Cerebellar cortex (tissue), 1 donor: ENCODE results near the gene PRDM1.

Experiments used
- DNase-seq: peaks from one replicate; pipeline ENCODE4 v3.0.0-alpha.2; 2015; ENCODE audit warnings: low spot score

Gene PRDM1

DNA sequence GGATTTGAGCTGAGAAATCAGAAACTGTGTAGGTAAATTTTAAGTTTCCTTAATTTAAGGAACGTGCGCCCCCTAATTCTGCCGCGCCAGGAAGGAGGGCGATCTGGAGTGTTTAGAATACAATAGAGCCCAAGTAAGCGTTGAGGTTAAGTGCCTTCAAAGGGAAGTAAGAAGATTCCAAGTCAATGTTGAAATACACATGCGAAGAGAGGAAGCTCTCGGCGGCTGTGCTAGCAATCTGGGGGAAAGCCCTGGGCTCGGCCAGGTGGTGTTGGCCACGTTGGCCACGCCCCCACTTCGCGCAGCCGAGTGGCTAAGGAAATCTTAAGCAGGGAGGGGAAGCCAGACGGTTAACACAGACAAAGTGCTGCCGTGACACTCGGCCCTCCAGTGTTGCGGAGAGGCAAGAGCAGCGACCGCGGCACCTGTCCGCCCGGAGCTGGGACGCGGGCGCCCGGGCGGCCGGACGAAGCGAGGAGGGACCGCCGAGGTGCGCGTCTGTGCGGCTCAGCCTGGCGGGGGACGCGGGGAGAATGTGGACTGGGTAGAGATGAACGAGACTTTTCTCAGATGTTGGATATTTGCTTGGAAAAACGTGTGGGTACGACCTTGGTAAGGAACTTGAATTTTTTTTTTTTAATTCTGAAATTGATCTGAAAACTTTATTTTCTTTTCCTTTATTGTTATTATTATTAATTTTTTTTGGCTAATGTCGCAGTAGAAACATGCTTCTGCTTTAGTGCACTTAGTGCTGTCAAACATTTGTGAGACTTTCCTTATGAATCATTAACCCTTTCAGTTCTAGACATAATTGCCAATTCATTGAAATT is at the start of gene PRDM1:
Gene PRDM1 (plus strand): TSS at position 353 of the 830 bp plus-strand sequence. CDS start 218 bp downstream, at position 571.
- DNase-seq: peak; percentile 89

DNA sequence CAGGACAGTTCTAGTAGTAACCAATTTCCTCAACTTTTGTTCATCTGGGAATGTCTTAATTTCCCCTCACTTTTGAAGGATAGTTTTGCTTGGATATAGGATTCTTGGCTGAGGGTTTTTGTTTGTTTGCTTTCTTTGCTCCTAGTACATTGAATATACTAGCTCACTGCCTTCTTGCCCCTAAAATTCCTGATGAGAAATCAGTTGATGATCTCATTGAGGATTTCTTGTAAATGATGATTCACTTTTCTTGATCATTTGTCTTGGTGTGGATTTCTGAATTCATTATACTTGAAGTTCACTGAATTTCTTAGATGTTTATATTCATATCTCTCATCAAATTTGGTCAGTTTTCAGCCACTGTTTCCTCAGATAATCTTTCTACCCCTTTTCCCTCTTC is 49.1 kb upstream of the PRDM1 start:
- no peak for DNase-seq

DNA sequence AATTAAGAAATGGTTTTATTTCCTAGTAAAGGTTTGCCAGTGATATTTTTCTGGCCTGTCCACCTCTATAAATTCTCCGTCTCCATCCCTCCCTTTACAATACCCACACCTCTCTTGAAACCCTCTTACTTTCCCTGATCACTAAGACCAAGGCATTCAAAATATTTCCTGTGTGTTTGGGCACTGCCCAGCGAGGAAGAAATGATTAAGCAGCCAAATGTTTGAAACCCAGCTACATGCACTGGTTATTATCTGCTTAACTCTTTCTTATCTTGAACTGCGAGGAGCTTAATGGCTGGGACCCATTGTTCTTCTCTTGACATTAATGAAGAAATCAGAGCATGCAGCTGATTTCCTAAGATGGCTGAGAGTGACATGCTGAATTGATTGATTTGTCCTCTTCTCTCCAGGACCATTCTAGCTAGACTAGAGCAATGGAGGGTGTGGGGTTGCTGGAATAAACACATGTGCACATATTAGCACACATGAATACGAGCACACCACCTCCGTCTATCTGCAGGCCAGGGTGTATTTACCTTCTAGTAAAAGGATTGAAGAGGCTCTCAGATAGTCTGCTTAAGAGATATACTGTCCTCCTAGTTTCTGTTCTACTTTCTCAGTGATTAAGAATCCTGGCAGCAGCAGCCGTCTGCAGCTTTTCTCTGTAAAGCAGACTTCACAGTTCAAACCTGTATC is 46.1 kb upstream of the PRDM1 start:
- peak; percentile 24 for DNase-seq

DNA sequence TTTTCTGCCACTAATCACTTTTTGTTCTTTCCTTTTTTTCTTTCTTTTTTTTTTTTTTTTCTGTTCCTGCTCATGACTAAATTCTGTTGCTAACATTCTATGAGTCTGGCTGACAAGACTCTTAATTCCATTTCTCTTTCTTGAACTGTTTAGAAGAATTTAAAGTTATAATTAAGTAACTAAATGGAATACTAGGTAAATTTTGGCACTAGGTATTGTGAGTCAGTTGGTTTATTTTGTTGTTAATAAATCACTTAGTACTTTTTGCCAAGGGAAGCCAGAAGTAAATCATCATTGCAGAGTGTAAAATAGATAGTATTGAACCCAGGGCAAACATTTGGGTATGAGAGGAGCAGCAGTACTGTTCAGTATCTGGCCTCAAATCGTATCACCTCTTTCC is 42.0 kb upstream of the PRDM1 start:
- DNase-seq: no peak

DNA sequence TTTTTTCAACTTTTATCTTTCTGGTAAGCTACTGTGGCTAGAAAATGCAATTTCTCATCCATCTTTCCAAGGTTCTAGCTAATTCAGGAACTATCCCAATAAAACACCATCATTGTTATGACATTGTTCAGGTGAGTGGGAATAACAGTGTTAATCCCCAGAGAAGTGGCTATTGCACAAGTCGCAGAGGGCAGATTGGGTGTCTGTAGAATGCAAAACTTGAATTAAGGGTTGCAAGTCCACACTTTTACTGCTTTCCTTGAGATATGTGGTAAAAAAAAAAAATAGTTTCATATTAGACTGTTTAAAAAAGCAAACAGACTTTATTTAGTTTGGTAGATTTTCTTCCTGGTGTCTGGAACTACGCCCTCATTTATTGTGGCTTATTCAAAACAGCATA is 41.1 kb upstream of the PRDM1 start:
- no peak for DNase-seq

DNA sequence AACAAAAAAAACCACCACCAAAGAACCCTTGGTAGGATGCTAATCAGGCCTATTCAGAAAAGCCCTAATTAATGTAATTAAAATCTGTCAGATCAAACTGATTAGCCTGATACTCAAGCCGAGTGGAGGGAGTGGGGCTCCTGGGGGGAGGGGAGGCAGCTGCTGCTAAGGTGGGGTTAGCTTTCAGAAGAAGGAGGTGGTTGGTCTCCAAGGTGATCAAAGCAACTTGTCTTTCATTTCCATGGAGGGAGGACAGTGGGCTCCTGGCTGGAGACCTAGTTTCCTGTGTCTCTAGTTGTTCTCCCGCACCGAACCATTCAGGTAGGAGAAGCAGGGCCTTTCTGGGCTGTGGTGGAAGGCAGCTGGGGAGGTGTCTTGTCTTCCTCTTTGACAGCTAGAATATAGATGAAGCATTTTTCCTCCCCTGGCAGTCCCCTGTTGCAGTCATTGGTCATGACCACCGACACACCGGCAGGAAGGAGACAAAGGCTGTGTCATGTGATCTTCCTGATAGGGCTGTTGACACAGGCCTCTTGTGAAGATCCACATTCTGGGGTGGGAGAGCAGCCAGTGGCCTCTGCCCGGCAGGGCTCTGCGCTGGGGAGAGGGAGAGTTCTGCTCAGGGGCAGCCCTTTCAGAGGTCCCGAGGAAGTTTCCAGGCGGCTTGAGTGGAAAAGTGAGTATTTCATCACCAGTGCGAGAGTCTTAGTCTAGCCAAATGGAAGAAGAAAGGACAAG is 39.9 kb upstream of the PRDM1 start:
- DNase-seq: no peak

DNA sequence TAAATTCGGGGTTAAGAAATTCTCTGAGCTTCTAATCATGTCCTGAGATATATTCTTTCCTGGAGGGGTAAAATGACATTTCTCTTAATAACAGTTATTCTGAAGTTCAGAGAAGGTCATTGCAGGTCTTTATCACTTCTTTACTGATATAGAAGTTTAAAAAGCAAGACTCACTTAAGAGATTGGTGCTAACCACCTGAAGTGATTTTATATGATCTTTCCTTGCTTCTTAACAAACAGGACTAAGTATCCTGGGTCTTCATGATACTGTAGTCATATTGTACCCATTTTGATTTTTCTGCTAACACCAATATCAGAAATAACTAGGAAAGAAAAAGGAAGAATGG is 39.3 kb upstream of the PRDM1 start:
- DNase-seq: no peak

DNA sequence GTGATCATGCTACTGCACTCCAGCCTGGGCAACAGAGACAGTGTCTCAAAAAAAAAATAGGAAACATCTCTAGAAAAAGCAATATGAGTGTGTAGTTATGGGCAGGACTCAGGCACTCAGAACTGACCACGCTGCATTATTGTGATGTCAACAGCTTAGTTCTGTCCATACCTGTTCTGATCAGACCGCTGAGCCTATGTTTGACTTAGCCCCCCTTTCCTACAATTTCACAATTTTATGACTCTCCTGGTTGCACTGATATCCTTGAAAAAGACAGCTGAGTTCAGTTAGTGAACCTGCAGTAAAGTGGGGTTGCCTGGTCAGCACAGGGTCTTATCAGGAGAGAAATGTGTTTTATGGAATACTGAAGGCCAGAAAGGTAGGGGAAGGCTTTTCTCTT is 37.8 kb upstream of the PRDM1 start:
- DNase-seq: no peak

DNA sequence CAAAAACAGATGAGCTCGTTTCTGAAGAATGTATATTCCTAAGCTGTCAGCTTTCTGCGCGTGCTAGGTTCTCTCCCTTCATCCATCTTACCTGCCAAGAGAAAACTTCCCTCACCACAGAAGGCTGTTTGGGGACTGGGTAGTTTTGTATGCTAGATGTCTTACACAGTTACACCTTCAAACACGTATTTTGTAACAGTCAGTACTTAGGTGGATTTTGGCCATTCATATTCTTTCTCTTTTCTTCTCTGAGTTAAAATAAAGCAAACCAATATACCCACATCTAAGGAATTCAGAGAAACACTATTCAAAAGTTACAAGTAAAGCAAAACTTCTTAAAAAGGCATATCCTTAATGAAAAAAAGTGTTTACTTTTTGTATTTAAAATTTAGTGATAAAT is 35.6 kb upstream of the PRDM1 start:
- DNase-seq: no peak

DNA sequence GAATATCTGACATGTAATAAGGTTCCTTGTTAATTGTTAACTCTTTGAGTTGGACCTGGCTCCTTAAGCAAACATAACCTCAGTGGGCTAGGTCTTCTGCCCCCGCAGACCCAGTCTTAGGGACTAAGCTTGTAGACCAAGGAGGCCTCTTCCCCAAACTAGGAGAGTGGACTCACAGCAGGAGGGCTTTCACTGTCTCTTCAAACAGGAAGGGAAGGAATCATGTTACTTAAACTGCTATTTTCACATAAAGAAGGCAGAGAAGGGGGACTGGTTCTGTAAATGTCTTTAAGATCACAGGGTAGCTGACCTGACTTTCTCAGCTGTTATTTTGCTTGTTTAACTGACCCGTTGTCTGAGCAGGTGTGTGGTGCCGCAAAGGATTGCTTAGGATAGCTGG is 34.9 kb upstream of the PRDM1 start:
- DNase-seq: no peak

DNA sequence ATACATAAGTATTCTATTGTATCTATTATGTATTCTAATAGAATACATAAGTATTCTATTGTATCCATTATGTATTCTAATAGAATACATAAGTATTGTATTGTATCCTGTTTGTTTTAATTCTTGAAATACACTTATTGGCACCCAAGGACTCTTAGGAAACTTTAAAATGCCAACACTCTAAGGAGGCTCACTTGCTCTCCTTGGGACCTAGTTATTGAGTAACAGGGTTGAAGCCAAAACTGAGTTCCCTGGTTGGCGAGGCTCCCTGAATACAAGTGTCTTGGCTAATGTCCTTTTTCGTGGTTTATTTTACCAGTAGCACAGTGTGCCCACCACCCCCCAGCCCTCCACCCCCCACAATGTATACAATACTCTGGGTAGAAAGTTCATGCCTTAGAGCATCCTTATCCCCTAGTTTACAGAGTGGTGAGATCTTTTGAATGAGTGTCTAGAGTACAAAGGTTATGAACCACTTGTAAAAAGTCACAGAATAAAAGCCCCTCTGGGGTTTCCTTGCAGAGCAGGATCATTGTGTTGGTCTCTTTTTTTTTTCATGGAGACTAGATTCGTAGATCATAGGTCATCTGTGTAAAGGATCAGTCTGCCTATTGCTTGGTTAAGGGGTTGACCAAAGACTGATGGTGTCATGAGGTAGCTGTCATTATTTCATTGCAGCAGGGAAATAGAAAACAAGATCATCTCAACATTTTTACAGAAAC is 32.5 kb upstream of the PRDM1 start:
- DNase-seq: no peak

DNA sequence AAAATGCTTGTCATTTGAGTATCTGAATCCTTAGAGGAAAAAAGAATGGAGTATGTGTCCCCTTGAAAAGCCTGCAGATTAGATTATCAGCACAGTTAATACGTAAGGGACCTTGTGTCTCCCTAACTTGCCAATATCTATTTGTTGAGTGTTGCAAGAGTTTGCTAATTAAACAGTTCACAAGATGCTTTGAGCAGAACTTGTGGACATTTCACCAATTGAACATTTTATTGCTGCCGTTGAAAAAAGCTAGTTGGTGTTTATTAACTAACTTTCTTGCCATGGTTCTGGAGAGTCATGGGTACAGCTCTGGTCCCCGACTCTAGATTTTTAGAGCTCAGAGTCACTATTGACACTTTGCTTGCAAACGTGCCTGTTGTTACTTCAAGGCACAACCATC is 30.6 kb upstream of the PRDM1 start:
- DNase-seq: no peak

DNA sequence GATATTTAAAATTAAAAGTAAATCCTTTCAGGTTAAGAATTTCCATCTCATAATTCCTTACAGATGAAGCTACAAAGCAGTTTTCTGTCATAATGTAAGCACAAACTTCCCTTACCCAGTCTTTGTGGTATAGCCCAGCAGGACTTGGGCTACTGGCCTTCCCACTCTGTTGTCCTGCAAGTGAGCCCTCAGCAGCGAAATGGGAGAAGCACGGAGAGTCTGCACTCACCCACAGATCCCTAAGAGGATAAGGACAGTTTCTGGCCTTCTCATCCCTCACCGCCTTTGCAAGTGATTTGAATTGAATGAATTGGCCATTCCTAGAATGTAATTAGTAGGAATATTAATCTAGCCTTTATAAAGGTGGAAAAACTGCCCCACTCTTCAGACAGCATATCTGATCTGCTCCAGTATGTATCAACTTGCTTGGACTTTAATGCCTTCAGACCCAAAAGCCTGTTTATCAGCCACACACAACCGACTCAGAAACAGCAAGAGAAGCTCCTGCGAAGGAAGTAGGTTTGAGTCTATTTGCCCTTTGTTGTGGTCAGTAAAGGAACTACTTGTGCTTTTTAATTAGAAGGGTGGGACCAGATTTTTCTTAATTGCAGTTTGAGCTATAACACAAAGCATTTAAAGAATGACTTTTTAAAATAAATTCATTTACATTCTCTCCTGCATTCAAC is 29.9 kb upstream of the PRDM1 start:
- no peak for DNase-seq

DNA sequence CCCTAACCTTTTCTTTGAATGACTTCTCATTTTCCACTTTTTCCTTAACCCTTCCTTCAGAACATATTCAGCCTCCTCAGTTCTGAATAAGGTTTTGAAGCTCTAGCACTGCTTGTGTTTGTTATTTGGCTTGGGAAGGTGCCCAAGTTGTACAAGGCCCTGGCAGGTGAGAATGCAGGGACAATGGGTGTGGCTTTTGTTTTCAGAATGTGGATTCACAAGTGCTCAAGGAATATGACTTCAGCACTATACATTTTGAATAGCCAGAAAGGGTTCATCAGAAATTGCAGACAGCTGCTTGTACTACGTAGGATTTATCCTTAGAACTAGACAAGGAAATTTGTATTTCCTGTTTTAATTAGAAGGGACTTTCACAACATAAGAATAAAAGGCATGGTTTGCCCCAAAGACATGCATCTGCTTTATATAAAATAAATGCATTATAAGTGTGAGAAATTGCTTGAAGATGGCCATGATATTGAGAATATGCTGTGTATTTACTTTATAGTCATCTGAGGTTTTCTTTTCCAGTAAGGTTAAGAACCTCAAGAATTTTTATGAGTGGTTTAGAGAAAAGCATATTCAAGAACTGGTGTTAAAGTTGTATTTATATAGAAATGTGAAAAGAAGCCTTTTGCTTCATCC is 29.3 kb upstream of the PRDM1 start:
- DNase-seq: no peak

DNA sequence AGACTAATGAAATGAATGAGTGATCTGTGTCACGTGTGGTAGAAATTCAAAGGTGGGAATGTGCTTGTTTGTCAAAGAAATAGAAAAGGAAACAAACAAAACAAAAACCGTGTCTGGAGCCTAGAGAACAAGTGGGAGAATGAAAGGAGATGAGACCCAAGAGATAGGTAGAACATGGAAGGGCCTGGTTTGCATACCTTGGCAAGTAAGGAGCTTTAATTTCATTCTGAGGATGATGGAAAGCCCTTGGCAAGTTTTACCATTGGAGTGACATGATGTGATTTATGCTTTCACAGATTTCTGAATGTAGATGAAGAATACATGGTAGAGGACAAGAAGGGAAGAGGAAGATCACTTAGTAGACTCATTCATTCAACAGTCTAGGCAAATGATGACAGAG is 26.8 kb upstream of the PRDM1 start:
- no peak for DNase-seq

DNA sequence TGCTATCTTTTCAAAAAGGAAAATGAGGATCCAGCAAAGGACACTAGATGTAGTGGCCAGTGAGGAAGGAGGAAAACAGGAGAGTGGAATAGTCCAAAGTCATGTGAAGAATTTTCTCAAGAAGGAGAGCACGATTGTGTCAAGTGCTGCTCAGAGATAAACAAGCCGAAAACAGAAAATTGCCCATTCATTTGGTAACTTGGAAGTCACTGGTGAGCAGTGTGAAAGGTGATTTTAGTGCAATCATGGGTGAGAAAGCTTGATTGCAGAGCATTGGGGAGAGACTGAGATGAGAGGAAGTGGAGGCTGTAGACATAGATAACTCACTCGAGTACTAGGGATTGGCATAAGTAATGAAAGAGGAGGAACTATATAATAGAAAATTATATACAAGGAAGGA is 26.0 kb upstream of the PRDM1 start:
- no peak for DNase-seq

DNA sequence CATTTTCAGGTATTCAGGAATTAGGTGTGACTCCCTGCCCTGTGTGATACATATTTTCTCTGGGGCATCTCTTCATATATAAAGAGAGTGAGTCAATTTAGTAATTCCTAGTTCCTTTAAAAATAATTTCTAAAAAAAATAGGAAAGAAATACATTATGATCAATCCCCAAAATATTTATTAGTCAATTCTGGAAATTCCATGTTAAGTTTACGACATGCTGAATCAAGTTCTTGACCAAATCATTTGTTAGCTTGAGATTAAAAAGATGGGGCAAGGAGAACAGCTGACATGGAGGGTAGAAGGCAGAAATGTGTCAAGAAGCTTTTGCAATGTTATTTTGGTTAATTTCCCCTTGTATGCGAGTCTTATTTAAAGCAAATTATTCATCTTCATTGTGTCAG is 22.7 kb upstream of the PRDM1 start:
- DNase-seq: no peak

DNA sequence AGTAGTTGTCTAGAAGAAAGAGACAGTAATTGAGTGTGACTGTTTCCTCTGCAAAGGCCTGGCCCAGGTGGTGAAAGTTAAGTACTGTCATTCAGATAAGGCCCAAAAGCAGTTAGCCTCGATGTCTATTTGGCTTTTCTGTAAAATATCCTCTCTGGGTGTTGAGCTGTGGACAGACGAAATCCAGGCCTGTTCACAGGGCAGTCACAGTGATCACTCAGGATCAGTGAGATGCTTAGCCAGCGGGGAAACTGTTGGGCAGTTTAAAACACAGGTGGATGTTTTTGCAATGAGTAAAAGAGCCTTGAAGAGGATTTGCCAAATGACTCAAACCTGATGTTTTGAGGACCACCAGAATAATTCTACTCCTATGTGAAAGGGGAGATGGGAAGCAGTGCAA is 22.0 kb upstream of the PRDM1 start:
- no peak for DNase-seq

DNA sequence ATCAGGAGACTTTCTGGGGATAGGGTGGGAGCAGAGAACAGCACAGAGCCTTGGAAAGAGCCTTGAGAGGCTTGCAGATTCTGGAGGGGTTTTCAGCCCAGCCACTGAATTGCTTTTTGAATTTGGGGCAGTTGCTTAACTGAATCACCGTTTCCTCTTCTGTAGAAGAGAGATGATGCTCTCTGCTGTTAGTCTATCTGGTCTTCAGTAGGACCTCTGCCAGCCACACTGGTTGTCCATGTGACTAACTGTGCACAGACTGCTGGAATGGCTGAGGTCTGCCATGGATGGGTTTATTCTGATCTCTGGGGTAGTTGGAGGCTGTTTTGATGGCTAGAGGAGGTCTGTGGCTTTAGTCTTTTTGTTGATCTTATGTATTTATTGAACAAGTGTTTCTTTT is 21.4 kb upstream of the PRDM1 start:
- DNase-seq: no peak

DNA sequence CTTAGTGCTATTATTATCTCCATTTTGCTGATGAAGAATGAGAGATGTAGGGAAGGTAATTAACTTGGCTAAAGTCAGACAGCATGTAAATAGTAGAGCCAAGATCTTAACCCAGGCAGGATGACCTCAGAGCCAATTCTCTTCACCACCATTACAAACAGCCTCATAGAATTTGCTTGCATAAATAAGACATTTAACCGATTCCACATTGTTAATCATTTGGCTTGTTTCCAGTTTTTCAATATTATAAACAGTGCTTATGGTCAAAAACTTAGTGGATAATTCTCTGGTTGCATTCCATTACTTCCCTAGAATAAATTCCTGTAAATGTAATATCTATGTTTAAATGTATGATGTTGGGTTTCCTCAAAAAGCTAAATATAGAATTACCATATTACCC is 19.1 kb upstream of the PRDM1 start:
- no peak for DNase-seq

DNA sequence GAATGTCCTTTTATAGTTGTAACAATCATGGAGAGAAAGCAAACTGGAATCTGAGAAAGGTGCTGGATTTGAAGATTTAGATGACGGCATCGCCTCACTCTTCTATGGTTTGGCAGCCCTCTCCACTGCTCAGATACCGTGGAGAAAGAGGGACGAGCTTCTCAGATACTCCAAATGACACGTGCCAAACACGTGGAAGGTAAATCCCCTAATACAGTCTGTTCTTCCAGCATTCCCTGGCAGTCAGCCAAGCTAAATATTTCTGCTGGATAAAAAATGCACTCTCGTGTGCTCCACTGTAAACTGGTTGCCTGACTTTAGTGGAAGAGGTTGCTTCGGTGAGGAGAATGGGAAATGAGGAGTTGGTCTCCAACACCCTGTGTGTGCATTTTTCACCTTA is 16.7 kb upstream of the PRDM1 start:
- DNase-seq: peak; percentile 50
